HG02571 (cell line): ENCODE data around the gene DOCK10.

Experiments used
- ATAC-seq: cut with Tn5 transposase; IDR thresholded peaks from one replicate; pipeline ENCODE4 v1.9.1; 2021; ENCODE audit warnings: mild to moderate bottlenecking, moderate library complexity; ENCODE audit not compliant: unreplicated experiment

Gene DOCK10

GRCh38 chr2:224846686-224847085 lies 195.6 kb downstream of the DOCK10 start:
- no peak for ATAC-seq

- no peak for ATAC-seq
These were observed 196.1 kb downstream of the DOCK10 start for GRCh38 chr2:224846161-224846560.

- ATAC-seq: no peak
These were observed 199.1 kb downstream of the DOCK10 start for GRCh38 chr2:224843141-224843540.

GRCh38 chr2:224841910-224842309 lies 200.4 kb downstream of the DOCK10 start:
- no peak for ATAC-seq

GRCh38 chr2:224838335-224838734 lies 203.9 kb downstream of the DOCK10 start:
- no peak for ATAC-seq

- no peak for ATAC-seq
These were observed 204.7 kb downstream of the DOCK10 start for GRCh38 chr2:224837558-224837957.

GRCh38 chr2:224837066-224837465 lies 205.2 kb downstream of the DOCK10 start:
- no peak for ATAC-seq

DNA sequence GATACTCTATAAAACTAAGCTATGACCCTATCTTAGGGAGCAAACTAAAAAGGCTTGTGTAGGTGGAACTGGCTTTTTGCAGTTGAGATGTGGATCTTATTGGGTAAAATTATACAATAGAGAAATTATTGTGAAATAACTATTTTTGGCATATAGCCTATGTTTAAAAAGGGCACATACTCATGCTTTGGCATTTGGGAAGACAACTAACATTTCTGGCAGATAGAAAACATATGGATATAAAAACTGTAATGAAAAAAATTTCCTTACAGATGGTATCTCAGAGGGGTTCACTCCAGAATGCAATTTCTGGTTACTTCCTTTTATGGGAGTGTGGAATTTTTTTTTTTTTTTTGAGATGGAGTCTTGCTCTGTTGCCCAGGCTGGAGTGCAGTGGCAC lies 206.0 kb downstream of the DOCK10 start:
- ATAC-seq: no peak

DNA sequence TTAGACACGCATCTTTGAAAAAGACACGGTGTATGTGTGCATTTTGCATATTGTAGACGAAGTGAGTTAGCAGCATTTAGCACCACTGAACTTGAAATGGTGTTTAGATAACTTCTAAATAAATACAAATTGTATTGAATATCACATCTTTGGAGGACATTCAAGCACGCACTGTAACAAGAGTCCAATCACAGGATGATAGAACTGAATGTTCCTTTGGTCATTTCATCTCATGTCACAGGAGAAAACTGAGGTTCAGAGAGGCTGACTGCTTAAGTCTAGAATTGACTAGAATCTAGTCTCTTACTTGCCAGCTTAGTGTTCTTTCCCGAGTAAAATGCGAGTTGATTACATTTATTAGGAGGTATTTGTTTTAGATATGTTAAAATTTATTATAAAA lies 206.9 kb downstream of the DOCK10 start:
- no peak for ATAC-seq

DNA sequence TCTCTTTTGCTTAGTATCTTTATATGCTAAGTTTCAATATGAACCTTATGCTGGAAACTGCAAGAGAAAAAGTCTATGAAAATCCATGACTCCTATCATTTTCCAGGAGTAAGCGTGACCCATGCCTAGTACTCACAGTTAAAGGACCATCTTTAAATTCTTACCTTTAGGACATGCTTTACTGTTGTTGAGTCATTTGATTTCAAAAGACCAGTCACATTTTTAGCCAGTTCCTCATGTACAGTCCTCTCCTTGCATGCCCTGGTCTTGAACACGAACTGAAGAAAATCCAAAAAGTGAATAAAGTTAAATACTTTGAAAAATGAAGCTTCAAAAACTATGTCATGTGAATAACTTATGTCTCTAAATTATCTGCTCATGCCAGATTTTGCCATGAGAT lies 208.3 kb downstream of the DOCK10 start:
- ATAC-seq: no peak

- no peak for ATAC-seq
These were observed 210.1 kb downstream of the DOCK10 start for GRCh38 chr2:224832207-224832606.

DNA sequence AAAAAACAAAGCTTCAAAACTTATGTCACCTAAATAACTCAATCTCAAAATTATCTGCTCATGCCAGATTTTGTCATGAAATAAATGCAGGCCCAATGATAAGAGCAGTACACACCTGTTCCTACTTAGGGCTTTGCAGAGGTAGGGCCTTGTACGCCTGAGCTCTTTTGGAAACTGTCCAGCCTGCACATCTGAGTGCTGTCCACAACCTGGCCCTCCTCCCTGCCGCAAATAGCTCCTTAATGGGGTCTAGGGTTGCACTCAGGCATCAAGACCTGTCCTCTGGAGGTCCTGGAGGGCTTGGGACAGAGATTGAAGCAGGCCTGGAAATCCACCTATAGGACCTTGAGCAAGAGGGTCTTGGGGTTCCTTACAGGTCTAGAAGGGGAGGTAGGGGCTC lies 210.7 kb downstream of the DOCK10 start:
- no peak for ATAC-seq

DNA sequence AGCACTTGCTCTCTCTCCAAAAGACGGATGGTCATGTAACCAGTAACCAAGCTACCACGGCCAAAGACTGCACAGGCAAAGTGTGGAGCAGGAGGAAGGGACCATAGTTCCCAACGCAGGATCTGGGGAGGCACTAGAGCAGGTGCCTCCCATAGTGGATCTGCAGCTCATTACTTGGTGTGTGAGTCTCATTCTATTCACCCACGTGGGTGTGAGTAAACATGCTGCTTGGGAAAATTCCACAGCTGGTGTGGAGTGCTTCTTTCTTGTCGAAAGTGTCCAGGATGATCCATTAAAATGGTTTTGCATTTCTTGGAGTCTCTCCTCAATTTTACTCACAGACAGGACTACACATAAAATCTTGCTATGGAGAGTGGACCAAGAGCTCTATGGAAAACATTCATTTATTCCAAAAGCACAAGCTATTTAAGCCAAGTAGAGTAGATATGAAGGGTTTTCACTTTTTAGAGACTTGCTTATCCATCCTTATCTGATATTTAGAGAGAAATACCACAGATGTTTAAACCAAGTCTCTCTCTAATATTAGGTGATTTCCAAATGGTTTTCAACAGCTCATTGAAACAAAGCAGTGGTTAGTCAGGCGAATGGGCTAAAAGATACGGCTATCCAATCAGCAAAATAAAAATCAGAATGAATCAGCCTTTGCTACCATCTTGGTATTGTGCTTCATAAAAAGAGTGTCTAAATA lies 221.8 kb downstream of the DOCK10 start:
- no peak for ATAC-seq

DNA sequence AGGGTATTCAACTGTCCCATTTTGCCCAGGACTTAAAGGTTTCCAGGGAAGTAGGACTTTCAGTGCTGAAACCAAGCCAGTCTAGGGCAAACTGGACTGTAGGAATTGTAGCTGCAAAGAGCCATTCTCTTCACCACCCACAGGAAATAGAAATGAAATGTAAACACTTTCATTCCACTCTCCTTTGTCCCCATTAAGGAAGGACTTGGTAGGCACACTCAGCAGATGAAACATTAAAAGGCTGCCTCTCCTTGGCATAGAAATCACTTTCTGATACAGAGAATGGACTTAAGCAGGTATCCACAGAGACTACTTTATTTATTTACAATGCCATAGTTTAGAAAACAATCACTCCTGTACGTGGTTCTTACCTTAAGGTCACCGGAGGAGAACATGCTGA lies 223.2 kb downstream of the DOCK10 start:
- ATAC-seq: no peak

- ATAC-seq: no peak
These were observed 224.6 kb downstream of the DOCK10 start for GRCh38 chr2:224817676-224818075.

- ATAC-seq: no peak
These were observed 225.5 kb downstream of the DOCK10 start for GRCh38 chr2:224816816-224817215.

DNA sequence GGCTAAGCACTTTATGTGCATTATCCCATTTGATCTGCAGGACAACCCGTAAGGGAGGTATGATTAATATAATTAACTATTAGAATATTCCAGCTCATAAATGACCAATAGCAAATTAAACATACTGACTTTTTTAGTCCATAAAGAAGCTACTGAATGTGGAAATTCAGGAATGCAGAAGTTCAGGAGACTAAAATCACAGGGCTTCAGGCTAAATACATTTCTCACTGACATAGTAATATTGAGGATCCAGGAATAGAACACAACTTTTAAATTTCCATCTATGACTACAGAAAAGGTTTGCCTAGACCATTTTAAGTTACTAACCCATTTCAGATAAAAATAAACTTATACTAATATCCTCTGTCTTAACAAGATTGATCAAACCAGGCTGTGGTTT lies 228.7 kb downstream of the DOCK10 start:
- no peak for ATAC-seq

DNA sequence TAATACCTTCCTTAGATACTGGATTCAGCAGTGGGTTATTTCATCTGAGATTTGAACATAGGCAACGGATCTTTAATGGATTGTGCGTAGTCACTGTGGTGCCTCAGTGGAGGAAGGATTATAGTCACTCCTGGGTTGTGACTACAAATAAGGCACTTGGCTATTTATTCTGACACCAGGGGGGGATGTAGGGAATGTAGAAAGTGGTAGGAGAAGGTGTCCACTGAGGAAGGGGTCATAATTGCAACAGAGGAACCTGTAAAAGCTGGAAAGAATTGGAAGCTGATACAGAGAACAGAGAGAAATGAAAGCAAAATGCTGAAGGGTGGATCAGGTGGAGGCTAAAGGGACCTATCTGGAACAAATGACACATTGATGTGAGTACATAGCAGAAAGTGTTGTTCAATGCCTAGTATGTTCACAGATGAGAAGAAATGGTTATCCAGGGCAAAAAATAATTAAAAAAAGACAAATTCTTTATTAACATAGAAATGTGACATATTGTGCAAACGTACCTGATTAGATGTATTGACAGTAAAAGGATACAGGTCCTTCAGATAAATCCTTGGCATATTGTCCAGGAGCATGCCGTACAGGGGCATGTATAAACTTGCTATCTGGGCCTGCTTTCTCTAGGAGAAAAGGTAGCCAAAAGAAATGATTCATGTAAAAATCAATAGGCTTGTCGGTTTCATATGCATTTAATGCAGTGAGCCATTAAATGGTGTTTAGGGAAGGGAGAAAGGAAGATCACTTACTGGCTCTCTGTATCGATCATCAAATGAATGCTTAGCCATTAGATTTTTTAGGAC lies 234.9 kb downstream of the DOCK10 start:
- no peak for ATAC-seq

DNA sequence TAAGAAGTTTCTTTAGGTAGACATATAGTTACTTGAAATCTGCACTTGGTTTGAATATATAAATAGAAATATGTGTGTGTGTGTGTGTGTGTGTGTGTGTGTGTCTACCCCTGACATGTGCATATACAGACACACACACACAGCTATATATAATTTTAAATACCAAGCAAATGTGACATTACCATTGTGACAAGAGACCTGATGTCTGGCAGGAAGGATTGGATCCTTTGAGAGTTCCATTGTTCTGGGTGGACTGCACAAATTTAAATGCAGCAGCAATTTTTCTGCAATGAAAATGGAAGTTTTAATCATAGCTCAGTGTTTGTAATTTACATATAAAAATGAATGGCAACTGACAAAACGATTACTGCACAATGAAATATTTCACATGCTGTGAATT lies 238.3 kb downstream of the DOCK10 start:
- ATAC-seq: no peak

GRCh38 chr2:224802407-224802806 lies 239.9 kb downstream of the DOCK10 start:
- ATAC-seq: no peak

- ATAC-seq: no peak
These were observed 240.9 kb downstream of the DOCK10 start for GRCh38 chr2:224801360-224801759.

GRCh38 chr2:224799691-224800090 lies 242.6 kb downstream of the DOCK10 start:
- no peak for ATAC-seq
